ENCODE data around the gene MAP4K1. TPM values are rescaled to one million over a fixed set of nuclear protein-coding genes. Genes with fewer than 3 reads are reported as not detected.

The MAP4K1 gene
- under 1 TPM in 3 of 4 donors, not detected in 1; 0.31 to 0.97 (median 0.78) TPM for total RNA-seq

GRCh38 chr19:38617764-38618589 lies at the start of gene MAP4K1:
MAP4K1 (minus strand) TSS chr19:38617953; CDS start chr19:38617895, 58 bp downstream.
- no peaks in the 10 kb centered on the region for H3K27me3 ChIP-seq
- peaks cover 18% of the 10 kb centered on the region in 2 donors for H3K4me1 ChIP-seq
- TF ChIP-seq POLR2A (IDR thresholded peaks at IDR 0.05) (no peak), CTCF (IDR thresholded peaks at IDR 0.05 in 4 of 5, conservative IDR thresholded peaks at IDR 0.05 in 1 of 5) (no peak)
- H3K36me3 ChIP-seq: peaks cover 0 to 28% of the 10 kb centered on the region in 2 donors
- DNase-seq: no peak
- in situ Hi-C loops (cut with MboI; ENCODE audit: low sequenced_read_pairs in 4 of 4) (no loop called here), intact Hi-C loops (cut with DNase I; ENCODE audit: low total_unique reads) (loop anchor here (5.0 kb wide), 1 partner anchor 216 kb away; the partner anchor contains the start of gene FAM98C)
- H3K4me3 ChIP-seq: peak within 1 kb of the TSS; percentile 57 to 95 (median 92)
- ATAC-seq: peak; percentile 2 to 3
- H3K9me3 ChIP-seq: no peaks in the 10 kb centered on the region
- peak within 1 kb of the TSS; percentile 75 to 96 (median 88) for H3K27ac ChIP-seq

DNA sequence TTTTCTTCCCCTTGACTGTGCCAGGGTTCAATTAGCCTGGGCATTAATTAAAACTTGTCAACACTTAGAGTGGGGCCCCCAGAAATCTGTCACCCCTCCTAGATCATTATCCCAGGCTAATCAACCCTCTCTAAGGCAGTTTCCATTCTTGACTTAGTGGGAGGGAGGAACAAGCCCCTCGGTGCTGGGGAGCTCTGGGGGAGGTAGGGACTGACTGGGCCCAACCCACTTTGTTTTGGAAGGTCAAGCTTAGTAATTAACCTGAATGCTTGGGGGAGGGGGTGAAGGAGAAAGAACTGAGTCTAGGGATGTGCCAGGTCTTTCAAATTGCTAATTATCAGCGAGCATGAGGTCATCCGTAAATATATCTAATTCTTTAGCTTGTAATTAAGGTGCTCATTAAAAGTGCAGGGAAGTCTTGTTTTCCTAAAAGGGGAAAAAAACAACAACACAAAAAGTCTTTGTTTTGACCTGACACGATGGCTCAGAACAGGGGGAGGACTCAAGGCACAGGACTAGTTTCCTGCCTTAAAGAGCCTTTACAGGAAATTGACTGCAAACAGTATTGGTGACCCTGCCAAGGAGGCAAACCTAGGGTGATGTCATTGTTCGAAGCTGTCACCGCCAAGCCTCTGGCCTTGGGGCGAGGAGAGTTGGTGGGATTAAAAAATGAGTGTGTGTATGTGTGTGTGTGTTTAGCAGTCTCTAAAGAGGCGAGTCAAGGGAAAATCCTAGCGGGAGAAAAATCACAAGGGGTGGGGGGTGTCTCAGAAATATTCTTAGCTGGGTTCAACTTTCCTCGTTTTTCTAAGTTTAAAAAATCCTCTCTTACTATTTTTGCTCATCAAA lies 49.1 kb upstream of the MAP4K1 start:
- no peaks in the 10 kb centered on the region for H3K36me3 ChIP-seq
- no peak overlapping the region for H3K4me3 ChIP-seq
- TF ChIP-seq POLR2A (IDR thresholded peaks at IDR 0.05) (no peak), CTCF (IDR thresholded peaks at IDR 0.05 in 4 of 5, conservative IDR thresholded peaks at IDR 0.05 in 1 of 5) (no peak)
- H3K27ac ChIP-seq: peak overlapping the region; percentile 98 to 100 (median 99)
- DNase-seq (no peak), ATAC-seq (no peak)
- intact Hi-C loops (cut with DNase I; ENCODE audit: low total_unique reads) (loop anchor here (10.0 kb wide), 1 partner anchor 1598 kb away; no protein-coding TSS in a partner anchor), in situ Hi-C loops (cut with MboI; ENCODE audit: low sequenced_read_pairs in 4 of 4) (loop anchor here in 1 of 4 donors (25.0 kb wide), 1 partner anchor 1145 kb away; no protein-coding TSS in a partner anchor)
- H3K4me1 ChIP-seq: peaks cover 99 to 100% of the 10 kb centered on the region in 2 donors
- no peaks in the 10 kb centered on the region for H3K9me3 ChIP-seq
- H3K27me3 ChIP-seq: no peaks in the 10 kb centered on the region

DNA sequence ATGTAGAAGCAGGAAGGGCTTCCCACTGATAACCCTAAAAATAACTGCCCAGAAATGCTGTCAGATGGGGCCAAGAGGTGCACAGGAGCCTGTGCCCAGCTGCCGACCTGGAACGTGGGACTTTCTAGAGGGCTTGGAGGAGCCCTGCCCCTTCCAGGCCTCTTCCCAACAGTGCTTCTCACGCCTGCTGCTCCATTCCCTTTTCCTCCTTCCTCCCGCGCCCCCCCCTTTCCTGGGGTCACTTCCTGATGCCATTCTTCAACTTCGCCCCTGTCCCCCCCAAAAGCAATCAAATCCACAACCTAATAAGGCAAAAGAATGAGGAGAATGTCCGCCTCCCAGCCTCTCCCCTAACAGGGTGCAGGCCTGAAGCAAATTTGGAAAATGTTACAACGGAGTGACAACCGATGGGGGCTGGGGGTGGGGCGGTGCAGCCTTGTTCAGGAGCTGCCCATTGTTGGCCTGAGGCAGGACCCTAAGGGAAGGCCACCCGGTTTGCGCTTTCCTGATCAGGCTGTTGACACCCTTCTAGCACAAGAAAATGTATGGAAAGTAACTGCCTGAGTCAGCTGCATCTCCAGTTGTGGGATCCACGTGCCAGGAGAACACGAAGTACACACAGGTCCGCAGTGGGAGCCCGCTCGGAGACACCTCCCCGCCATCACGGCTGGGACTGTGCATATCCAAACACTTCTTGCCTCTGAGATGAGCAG lies 48.4 kb upstream of the MAP4K1 start:
- Histone ChIP-seq H3K27me3 (no peaks in the 10 kb centered on the region), H3K4me3 (peak overlapping the region in 1 of 4 donors; percentile 7), H3K36me3 (no peaks in the 10 kb centered on the region), H3K9me3 (no peaks in the 10 kb centered on the region), H3K27ac (peak overlapping the region; percentile 98 to 100 (median 99)), H3K4me1 (peaks cover 99 to 100% of the 10 kb centered on the region in 2 donors)
- peak in 1 of 2 donors; percentile 24 for TF ChIP-seq POLR2A (IDR thresholded peaks at IDR 0.05)
- no peak for TF ChIP-seq CTCF (IDR thresholded peaks at IDR 0.05 in 4 of 5, conservative IDR thresholded peaks at IDR 0.05 in 1 of 5)
- ATAC-seq: no peak
- in situ Hi-C loops (cut with MboI; ENCODE audit: low sequenced_read_pairs in 4 of 4): loop anchor here in 1 of 4 donors (25.0 kb wide), 1 partner anchor 1146 kb away; no protein-coding TSS in a partner anchor
- intact Hi-C loops (cut with DNase I; ENCODE audit: low total_unique reads): loop anchor here (10.0 kb wide), 1 partner anchor 1599 kb away; no protein-coding TSS in a partner anchor
- DNase-seq: peak; percentile 54 to 61

Measured in gastrocnemius medialis (tissue), 4 donors.